KMS-11 (cell line): ENCODE data around the gene LRRK1.

ENCODE experiments used
- H2AFZ ChIP-seq: fragments of 200-600 bp; sonication (generic); 2 replicates; pipeline ENCODE4 v1.6.1; 2016; ENCODE audit warnings: antibody characterized with exemption, mixed run types, low read depth
- H3K27ac ChIP-seq: fragments of 200-600 bp; sonication (generic); 2 replicates; pipeline ENCODE4 v1.6.1; 2016; ENCODE audit warnings: mild to moderate bottlenecking, mixed run types
- H3K27me3 ChIP-seq: fragments of 200-600 bp; sonication (generic); 2 replicates; pipeline ENCODE4 v1.6.1; 2017; ENCODE audit warnings: mild to moderate bottlenecking, low read depth, mixed run types, moderate library complexity; ENCODE audit not compliant: insufficient read depth
- H3K36me3 ChIP-seq: fragments of 200-600 bp; sonication (generic); 2 replicates; pipeline ENCODE4 v1.6.1; 2017; ENCODE audit warnings: mild to moderate bottlenecking, mixed run types; ENCODE audit not compliant: insufficient read depth
- H3K4me1 ChIP-seq: fragments of 200-600 bp; sonication (generic); 2 replicates; pipeline ENCODE4 v1.6.1; 2016; ENCODE audit warnings: mild to moderate bottlenecking, low read depth, mixed run types; ENCODE audit not compliant: poor library complexity, severe bottlenecking
- H3K4me2 ChIP-seq: fragments of 200-600 bp; sonication (generic); 2 replicates; pipeline ENCODE4 v1.7.0; 2016; ENCODE audit warnings: mild to moderate bottlenecking, mixed run types
- H3K4me3 ChIP-seq: fragments of 200-600 bp; sonication (generic); IDR thresholded peaks from 2 replicates; pipeline ENCODE4 v1.6.1; 2017; ENCODE audit warnings: low read depth, low read length, mixed read lengths; ENCODE audit not compliant: insufficient read depth
- H3K79me2 ChIP-seq: fragments of 200-600 bp; sonication (generic); 2 replicates; pipeline ENCODE4 v1.6.1; 2016; ENCODE audit warnings: low read depth, mixed run types; ENCODE audit not compliant: insufficient read depth
- H3K9ac ChIP-seq: fragments of 200-600 bp; sonication (generic); 2 replicates; pipeline ENCODE4 v1.6.1; 2016; ENCODE audit warnings: mild to moderate bottlenecking, mixed run types
- H4K20me1 ChIP-seq: fragments of 200-600 bp; sonication (generic); 2 replicates; pipeline ENCODE4 v1.6.1; 2016; ENCODE audit warnings: mild to moderate bottlenecking, mixed run types; ENCODE audit not compliant: insufficient read depth
- CTCF ChIP-seq: fragments of 200-600 bp; sonication (generic); conservative IDR thresholded peaks from 2 replicates; pipeline ENCODE4 v1.6.1; 2017; ENCODE audit warnings: low read depth, mild to moderate bottlenecking, antibody characterized with exemption, low read length, moderate library complexity, mixed read lengths

The LRRK1 gene

DNA sequence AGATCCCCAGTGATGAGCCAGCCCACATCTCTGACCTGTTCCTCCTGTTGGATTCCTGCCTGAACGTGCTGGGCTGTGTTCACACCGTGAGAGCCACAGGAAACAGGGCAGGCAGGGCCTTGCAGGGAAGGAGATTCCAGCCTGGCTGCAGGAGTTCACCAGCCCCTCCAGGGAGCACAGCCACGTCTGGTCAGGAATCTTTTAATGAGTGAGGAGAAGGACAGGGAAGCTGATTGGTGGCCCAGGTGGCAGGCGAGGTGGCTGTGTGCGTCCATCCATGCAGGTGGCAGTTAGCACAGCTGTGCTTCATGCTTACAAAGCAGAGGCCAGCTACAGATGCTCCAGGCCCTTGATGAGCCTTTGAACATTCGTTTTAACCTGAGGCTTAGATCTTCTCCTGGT, 10.5 kb downstream of the LRRK1 start:
- Histone ChIP-seq H3K27me3 (no peaks in the 10 kb centered on the region), H2AFZ (no peak overlapping the region), H4K20me1 (no peaks in the 10 kb centered on the region), H3K9ac (no peak overlapping the region), H3K27ac (no peak overlapping the region), H3K4me1 (no peaks in the 10 kb centered on the region), H3K4me3 (no peak overlapping the region), H3K79me2 (no peaks in the 10 kb centered on the region), H3K36me3 (no peaks in the 10 kb centered on the region), H3K4me2 (no peak overlapping the region)
- TF ChIP-seq CTCF, result no peak

DNA sequence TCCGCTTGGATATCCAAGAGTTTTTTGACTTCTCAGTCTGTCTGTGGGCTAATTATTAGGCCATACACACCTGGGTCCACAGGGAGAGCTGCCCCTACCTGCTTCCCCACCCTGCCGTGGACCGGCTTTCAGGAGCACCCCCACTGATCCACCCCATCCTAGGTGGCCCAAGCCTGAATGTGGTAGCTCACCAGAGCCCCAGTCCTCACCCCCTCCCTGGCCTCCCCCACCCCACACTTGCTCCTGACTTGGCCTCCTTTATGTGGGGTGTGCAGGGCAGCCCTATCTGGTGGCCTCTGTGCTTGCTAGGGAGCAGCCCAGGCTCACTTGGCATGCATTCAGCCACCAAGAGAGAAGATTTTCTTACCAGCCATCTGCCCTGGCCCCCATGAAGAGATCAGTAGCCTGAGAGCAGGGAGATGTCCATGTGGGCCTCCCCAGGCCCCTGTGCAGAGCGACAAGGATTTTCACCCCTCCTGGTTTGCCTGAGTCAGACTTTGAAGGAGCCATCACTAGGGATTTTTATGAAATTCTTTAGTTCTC, 11.2 kb downstream of the LRRK1 start:
- Histone ChIP-seq H3K27ac (no peak overlapping the region), H3K27me3 (no peaks in the 10 kb centered on the region), H3K79me2 (no peaks in the 10 kb centered on the region), H4K20me1 (no peaks in the 10 kb centered on the region), H3K4me2 (no peak overlapping the region), H3K4me1 (no peaks in the 10 kb centered on the region), H3K9ac (no peak overlapping the region), H3K4me3 (no peak overlapping the region), H2AFZ (no peak overlapping the region), H3K36me3 (no peaks in the 10 kb centered on the region)
- TF ChIP-seq CTCF, result no peak

- no peak overlapping the region for H3K4me3 ChIP-seq
- H3K36me3 ChIP-seq, result no peaks in the 10 kb centered on the region
- H3K4me2 ChIP-seq, result no peak overlapping the region
- H3K27me3 ChIP-seq, result no peaks in the 10 kb centered on the region
- H3K4me1 ChIP-seq, result no peaks in the 10 kb centered on the region
- no peaks in the 10 kb centered on the region for H4K20me1 ChIP-seq
- no peaks in the 10 kb centered on the region for H3K79me2 ChIP-seq
- no peak overlapping the region for H2AFZ ChIP-seq
- no peak overlapping the region for H3K27ac ChIP-seq
- no peak overlapping the region for H3K9ac ChIP-seq
- no peak for TF ChIP-seq CTCF
These were observed 12.2 kb downstream of the LRRK1 start for GRCh38 chr15:100931143-100931890.

DNA sequence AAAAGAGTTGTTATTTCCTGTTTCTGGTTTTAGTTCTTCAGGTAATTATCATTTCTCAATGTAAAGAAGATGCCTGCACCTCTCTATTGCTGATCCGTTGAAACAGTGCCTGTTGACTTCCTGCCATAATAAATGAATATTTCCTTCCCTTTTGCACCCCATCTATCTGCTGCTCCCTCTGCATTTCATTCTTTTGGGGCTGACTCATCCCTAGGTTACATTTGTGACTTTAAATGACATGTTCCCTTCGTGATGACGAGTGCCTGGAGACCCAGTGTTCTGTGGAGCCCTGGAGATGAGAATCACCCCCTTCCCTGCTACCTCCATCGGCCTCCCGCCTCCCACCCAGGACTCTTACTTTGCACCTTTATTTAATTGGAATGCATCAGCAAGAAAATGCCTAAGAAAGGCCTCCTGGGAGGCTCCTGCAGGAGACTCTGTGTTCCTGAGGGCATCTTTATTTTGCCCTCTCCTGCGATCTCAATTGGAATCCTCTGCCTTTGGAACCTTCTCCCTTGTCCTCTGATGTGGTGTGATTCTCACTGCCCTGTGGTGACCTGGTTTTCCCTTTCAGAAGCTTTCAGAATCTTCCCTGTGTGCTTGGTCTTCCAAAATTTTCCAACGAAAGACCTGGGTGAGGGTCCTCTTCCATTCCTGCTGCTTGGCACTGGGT, 13.7 kb downstream of the LRRK1 start:
- no peak overlapping the region for H3K9ac ChIP-seq
- no peaks in the 10 kb centered on the region for H3K27me3 ChIP-seq
- no peak overlapping the region for H3K27ac ChIP-seq
- H3K36me3 ChIP-seq, result no peaks in the 10 kb centered on the region
- H3K4me3 ChIP-seq, result no peak overlapping the region
- H2AFZ ChIP-seq, result no peak overlapping the region
- no peaks in the 10 kb centered on the region for H3K79me2 ChIP-seq
- H3K4me2 ChIP-seq, result no peak overlapping the region
- H3K4me1 ChIP-seq, result no peaks in the 10 kb centered on the region
- no peaks in the 10 kb centered on the region for H4K20me1 ChIP-seq
- TF ChIP-seq CTCF, result no peak
